Measurements from ENCODE around the gene HERC5.

HERC5 gene

DNA sequence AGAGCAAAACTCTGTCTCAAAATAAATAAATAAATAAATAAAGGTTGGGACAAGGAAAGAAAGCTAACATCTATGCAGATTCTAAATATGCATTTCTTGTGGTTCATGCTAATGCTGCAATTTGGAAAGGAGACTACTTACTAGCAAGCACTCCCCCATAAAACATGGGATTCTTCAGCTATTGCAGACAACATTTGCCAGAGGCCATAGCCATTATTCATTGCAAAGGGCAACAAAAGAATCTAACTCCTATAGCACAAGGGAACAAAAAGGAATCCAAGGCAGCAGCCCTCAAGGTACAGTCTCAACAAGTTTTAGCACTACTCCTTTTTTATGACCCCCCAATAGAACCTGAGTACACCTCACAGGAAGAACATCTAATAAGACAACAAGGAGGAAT is 8.0 kb upstream of the HERC5 start:
- DNase-seq, result no peak

DNA sequence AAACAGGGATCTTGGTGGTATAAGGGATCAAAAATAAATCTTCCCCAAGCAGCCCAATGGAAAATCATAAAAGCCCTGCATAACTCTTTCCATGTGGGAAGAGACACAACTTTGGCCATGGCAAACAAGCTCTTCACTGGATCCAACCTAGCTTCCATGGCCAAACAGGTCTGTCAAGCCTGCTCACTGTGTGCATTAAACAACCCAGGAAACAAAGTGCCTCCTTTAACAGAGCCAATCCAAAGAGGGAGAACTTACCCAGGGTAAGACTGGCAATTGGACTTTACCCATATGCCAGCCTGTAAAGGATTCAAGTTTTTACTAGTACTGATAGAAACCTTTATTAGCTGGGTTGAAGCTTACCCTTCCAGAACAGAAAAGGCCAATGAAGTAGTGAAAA is 7.6 kb upstream of the HERC5 start:
- DNase-seq, result no peak

DNA sequence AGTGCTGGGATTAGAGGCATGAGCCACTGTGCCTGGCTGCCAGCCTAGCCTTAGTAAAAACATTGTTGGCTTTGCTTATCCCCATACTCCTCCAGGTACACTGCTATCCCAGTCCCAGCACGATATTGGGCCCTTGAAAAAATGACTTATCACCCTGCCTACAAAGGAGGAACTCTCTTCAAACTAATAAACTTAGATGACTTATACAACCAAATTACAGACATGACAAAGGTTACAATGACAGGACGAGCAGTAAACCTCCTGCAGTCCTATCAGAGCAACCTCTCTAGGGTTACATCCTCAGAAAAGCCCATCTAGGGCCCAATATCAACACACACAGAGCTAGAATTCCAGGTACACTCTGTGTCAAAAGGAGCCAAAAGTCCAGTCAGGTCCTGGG is 5.7 kb upstream of the HERC5 start:
- no peak for DNase-seq

DNA sequence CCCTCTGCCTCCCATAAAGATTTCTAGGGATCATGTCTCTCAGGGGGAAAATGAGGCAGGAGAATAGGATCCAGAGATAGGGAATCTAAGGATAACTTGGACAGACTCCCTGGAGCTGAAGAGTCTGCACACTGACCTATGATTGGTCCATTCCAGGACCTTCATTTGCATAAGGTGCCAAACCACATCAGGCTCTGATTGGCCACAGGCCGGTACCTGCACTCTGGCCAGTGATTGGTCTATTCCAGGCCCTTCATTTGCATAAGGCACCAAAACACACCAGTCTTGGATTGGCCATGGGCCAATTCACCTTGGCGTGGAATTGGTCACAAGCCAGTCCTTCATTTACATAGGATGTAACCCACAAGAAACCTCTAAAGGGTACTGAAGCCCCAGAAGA is 4.0 kb upstream of the HERC5 start:
- DNase-seq, result no peak

DNA sequence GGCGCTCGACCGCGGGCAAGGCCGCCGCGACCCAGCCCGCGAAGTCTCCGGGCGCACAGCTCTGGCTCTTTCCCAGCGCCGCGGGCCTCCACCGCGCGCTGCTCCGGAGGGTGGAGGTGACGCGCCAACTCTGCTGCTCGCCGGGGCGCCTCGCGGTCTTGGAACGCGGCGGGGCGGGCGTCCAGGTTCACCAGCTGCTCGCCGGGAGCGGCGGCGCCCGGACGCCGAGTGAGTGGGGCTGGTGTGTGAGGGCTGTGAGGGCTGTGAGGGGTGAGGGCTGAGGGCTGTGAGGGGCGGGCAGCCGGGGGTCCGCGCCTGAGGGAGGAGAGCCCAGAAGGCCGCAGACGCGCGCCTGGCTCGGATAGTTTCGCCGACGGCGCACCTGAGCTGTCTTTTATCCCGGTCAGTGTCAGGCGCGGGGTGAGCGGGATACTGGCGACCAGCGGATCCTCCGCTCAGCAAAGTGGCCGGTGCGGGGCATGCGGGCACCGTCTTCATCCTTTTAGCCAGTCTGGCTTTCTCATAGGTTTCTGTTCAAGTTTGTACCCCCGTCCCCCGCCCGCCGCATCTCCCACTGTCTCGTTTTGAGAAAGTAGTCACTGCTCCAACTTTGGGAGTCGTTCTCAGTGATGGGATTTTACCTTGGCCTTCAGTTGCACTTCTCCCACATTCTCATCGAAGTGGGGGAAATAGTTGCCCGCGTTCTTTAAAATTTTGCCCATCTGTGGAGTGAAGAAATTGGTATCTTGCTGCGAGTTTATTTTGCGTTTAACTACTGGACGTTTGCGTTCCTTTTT is 586 bp downstream of the HERC5 start:
- no peak for DNase-seq

DNA sequence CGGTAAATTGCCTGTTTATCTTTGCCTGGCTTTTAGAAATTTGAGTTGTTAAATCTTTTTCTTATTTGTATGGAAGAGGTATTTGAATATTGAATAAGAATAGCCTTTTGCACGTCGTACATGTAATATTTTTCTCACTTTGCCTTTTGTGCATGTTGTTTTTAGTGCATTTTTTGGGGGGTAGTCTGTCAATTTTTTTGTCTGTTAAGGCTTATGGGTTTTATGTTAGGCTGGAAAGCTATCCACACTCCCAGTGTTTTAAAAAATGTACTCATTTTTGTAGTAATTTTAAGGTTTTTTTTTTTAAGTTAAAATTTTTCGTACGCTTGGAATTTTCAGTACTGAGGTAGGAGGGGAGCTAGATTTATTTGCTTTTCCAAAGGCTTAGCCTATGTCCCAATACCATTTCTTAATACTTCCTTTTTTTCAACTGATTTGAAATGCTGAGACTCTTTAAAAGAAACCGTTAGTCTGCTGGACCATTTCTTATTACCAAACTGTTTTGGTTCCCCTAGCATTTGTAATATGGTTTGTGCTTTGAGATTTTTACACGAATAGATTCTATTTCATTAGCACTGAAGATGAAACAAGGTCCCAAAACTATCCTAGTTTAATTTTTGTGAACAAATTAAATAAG is 1.3 kb downstream of the HERC5 start:
- DNase-seq, result no peak

DNA sequence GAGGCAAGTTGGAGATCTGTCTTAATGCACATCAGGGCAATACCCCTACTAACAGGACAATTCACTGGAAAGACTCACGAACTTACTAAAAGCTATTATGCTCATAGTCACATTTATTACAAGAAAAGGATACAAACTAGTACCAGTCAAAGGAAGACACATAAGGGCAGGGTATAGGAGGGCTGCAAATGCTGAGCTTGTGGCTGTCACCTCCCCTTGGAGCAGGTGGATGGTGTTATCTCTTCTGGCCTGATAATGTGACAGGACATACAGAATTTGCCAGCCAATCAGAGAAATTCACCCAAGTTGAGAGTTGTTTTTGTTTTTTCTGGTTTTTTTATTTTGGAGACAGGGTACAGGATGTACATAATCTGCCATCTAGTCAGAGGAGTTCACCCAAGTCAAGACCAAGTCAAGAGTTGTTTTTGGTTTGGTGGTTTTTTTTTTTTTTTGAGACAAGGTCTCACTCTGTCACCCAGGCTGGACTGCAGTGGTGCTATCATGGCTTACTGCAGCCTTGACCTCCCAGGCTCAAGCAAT is 8.8 kb downstream of the HERC5 start:
- no peak for DNase-seq

DNA sequence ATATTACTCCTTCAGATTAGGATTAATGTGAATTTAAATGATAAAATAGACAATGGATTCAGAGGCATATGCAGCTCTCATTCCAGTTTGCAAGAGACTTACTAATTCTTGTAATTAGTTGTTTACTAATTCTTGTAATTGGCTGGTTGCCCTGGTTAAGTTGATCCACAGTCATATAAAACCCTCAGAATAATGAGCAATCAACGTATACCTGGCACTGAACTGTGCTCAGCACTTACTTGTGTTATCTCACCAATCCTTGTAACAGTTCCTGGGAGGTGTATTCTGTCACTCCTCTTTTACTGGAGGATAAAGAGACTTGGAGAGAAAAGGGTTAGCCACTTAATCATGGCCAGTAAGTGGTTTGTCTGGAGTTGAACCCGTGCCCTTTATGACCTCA is 10.5 kb downstream of the HERC5 start:
- no peak for DNase-seq

DNA sequence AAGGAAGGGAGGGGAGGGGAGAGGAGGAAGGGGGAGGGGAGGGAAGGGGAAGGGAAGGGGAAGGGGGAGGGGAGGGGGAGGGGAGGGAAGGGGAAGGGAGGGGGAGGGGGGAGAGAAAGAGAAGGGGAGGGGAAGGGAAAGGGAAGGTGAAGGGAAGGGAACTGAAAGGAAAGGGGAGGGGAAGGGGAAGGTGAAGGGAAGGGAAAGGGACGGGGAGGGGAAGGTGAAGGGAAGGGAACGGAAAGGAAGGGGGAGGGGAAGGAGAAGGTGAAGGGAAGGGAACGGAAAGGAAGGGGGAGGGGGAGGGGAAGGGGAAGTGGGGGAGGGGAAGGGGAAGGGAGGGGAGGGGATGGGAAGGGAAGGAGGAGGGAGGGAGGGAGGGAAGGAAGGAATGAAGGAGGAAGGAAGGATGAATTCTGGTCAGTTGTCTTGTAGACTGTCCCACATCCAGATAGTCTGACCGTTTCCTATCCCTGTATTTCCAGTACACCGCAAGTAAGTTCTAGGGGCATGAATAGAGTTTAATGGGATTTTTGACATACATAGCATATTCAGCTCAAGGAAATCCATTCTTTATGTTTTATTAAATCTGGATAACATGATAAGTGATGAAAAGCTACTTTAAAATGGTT is 20.4 kb downstream of the HERC5 start:
- no peak for DNase-seq

DNA sequence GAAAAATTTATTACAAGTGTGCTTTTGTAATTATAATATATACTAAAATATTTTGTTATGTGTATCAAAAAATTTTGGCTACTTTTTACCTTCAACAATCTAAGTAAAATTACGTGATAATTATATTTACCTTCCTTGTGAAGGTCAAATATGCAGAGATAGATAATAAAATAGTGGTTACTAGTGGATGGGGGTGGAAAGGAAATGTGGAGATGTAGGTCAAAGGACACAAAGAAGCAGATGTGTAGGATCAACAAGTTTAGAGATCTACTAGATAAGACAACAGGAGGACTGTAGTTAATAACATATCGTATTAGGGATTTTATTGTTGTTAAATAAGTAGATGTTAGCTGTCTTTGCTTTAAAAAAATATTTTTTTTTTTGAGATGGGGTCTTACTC is 21.3 kb downstream of the HERC5 start:
- DNase-seq, result no peak

DNA sequence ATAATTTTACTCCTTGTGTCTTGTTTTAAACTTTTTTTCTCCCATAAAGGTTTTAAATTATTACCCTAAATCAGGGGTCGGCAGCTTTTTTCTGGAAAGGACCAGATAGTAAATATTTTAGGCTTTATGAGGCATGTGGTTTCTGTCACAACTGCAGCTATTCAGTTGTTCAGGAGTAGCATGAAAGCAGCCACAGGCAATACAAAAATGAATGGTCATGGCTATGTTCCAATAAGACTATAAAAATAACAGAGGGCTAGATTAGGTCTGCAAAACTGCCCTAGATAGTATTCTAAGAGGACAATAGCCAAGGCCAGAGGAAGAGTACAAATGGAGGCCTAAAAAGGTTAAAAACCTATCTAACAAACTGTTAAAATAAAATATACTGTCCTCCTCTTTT is 24.6 kb downstream of the HERC5 start:
- DNase-seq, result no peak

DNA sequence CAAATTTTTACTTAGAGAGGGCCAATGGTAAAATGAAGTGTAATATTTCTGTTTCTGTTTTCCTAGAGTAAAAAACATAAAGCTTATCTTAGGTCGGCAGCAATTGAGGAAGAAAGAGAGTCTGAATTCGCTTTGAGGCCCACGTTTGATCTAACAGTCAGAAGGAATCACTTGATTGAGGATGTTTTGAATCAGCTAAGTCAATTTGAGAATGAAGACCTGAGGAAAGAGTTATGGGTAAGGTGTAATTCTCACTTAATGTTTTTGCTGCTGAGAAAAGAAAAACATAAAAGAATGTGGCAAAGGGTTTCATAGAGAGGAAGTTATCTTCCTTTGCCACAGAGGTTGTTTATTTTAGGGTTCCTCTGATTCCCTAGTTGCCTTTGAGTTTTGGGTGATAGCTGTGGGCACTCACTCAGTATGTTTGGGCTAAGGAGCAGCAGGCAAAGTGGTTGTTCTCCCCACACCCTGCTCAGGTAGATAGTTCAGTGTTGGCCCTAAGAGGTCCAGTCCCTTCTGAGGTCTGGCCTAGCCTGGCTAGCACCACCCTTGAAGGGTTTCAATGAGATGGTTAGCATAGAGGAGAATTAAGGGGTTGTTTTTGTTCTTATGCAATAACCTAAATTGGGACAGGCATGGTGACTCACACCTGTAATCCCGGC is 32.3 kb downstream of the HERC5 start:
- no peak for DNase-seq

DNA sequence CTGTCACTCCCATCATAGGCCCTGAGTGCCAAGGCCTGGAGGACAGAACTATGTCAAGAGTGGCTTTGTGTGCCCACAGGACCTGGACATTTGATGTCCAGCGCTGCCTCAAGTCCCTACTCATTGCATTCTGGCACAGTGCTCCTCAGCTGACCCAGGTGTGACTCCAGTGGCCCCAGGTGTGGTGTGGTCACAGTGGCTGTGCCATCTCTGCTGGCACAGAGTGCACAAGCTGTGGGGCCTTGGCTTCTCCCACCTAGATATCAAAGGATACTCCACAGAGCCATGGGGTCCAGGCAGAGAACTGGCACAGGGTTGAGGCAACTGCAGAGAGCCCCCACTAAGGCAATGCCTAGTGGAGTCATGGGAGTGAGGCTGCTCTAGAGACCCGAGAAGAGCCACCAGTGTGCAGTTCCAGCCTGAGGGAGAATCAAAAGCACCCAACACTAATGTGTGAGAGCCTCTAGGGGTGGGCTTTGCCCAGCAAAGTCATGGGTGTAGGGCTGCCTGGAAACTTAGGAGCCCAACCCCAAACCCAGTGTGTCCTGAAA is 41.0 kb downstream of the HERC5 start:
- DNase-seq, result no peak

DNA sequence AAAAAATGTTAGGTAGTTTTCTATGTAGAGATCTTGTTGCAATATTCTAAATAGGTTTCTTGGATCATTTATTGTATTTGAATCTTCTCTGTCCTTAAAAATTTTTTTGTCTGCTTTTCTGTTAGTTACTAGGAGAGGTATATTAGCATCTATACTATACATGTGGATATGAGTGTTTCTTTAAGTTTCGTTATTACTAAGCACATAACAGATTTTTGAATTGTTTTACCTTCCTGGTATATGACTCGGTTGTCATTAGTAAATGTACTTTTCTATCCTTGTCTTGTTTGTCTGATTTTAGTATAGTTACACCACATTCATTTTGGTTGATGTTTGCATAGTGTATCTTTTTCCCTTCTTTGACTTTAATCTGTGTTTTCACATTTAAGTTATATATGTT is 46.4 kb downstream of the HERC5 start:
- DNase-seq, result no peak

DNA sequence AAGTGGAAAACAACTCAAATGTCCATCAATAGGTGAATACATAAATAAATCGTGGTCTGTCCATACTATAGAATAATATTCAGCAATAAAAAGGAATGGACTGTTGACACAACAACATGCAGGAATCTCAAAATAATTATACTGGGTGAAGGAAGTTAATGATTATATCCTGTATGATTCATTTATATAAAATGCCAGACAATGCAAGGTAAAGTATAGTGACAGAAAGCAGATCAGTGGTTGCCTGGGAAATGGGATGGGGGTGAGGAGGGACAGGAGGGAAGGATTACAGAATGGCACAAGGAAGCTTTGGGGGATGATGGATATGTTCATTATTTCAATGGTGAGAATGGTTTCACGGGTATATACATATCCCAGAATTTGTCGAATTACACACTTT is 54.3 kb downstream of the HERC5 start:
- no peak for DNase-seq

DNA sequence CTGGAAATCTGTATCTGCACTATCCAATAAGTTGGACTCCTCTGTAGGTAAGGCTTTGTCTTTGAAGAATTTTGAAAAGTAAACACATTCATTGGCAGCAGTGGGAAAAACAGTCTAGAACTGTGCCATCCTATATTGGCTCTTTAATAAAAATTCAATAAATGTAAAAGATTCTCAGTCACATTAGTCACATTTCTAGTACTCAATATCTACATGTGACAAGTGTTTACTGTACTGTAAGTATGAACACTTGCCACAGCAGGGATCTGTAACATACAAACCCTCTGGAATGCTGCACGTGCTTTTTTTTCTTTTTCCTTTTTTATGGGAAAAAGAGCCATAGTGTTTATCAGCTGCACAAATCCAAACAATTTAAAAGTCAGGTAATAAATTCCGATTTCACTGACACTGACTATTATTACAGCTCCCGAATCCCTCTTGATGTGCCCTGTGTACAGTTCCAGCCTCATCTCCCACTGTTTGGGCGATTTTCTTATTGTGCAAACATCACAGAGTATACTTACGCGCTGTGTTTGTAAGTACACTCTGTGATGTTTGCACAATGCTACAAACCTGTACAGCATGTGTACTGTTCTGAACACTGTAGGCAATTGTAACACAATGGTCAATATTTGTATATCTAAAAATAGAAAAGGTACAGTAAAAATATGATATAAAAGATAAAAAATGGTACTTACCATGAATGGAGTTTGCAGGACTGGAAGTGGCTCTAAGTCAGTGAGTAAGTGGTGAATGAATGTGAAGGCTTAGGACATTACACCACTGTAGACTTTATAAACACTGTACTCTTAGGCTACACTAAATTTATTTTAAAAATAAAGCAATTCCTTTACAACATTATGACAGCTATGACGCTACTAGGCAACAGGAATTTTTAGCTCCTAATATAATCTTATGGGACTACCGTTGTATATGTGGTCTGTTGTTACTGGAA is 57.9 kb downstream of the HERC5 start:
- no peak for DNase-seq

DNA sequence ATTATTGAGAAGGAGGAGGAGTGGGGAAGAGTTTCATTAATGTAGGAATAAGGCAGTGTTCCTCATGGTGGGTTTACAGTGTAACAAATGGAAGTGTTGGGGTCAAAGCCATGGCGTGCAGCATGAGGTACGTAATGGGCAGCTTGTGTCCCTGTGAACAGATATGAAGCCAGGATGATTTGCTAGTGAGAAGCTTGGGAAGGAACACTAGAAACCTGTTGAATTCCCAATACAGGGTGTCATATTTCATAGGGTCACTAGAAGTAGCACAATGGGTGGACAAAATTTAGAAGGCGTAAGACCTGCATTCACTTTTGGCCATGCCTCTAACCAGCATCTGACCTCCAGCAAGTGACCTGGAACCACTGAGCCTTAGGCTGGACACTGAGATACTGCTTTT is 59.8 kb downstream of the HERC5 start:
- no peak for DNase-seq

DNA sequence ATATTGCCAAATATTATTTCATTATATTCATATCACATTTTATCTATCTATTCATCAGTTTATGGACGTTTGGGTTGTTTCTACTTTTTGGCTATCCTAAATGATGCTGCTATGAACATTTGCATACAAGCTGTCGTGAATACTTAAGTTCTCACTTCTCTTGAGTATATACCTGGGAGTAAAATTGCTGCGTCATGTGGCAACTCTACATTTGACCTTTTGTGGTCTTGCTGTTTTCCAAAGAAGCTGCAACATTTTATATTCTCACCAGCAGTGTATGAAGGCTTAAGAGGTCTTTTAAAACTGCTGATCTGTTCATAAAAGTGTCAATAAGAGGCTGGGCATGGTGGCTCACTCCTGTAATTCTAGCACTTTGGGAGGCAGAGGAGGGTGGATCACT is 60.9 kb downstream of the HERC5 start:
- no peak for DNase-seq

DNA sequence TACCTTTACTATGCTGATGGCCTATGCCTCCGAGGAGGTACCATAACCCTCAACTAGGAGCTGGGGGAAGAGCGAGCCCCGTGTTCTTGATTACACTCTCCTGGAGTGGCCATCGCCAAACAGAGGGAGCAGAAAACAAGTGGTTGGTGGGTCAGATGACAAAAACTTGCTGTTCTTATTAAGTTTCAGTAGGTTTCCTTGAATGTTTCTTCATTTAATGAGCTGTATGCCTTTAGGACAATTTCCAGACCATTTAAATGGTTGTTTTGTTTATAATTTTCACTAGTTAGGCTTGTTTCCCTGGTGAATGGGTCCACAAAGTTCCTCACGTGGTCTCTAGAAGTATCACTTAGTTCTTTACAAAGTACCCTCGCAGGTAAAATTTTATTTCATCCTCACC is 62.0 kb downstream of the HERC5 start:
- DNase-seq, result no peak

DNA sequence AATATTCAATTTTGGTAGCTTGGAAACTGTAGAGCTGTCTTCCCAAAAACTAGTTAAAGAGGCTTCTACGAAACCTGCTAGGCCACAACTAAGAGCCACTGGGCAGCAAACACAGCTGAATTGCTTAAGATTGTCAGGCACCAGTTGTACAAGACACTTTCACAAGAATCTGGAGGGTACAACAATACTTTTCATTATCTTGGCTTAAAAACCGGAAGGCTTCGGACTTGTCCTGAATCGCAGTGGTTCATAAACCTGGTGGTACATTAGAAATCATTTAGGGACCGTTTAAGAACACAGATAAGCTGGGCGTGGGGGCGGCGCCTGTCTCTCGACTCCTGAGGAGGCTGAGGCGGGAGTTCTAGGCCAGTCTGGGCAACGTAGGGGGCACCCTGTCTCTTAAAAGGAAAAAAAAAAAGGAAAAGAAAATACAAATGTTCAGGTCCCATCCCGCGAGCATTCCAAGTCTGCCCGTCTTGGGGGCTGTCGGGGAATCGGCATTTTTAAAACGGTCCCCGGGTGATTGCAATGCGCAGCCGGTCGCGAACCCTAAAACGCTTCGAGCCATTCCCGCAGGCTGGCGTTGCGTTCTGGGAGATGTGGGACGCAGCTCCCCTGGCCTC is 65.9 kb downstream of the HERC5 start:
- DNase-seq, result peak; percentile 23

DNA sequence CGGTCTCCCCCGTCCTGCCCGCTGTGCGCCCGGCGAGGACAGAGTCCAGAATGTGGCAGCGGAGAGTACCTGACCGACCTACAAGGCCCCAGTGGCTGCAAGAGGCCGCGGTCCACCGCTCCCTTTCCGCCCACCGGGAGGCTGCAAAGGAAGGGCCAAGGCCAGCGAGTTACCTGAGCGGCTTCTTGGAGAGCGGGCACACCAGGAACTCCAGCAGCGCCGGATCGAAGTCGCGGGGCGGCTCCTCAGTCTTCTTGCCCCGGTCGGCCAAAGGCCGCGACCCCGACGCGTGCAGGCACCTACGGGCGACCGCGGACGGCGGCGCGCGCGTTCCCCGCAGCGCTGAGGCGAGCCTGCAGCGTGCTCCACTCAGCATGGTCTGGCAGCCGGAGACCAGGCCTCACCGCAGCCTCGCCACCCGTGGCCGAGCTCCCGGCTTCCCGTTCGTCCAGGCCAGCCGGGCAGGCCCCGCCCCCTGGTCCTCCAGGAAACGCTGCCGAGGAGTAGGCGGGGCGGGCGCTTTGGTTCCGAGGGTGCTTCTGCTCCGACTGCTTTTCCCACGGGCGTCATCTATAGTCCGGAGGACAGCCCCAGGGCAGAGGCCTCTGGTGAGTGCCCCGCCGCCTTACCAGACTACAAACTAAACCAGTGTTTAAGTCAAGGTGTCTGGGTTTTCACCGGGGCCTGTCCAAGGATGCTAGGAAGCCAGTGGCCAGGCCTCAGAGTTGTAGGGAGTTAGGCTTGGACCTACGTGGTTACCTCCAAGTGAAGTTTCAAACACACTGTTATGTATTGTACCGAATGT is 66.6 kb downstream of the HERC5 start, which contains the start of gene PYURF:
PYURF (minus strand) TSS at position 452 of the 805 bp plus-strand sequence; CDS start at position 376, 76 bp downstream.
- peak; percentile 91 for DNase-seq

Data from fibroblast of skin of right quadriceps (primary cell).